NK-92 (cell line): ENCODE results near the gene SNAPC2.
"Not testable (repeated sequence)": the region's sequence is repeated elsewhere in the genome, so short reads cannot be mapped to it uniquely, and the experiment has no call there.

Experiments
- DNase-seq: peaks from one replicate; lab custom pipeline; 2025; ENCODE audit not compliant: unreplicated experiment; lab: John Stamatoyannopoulos, UW

Gene SNAPC2

DNA sequence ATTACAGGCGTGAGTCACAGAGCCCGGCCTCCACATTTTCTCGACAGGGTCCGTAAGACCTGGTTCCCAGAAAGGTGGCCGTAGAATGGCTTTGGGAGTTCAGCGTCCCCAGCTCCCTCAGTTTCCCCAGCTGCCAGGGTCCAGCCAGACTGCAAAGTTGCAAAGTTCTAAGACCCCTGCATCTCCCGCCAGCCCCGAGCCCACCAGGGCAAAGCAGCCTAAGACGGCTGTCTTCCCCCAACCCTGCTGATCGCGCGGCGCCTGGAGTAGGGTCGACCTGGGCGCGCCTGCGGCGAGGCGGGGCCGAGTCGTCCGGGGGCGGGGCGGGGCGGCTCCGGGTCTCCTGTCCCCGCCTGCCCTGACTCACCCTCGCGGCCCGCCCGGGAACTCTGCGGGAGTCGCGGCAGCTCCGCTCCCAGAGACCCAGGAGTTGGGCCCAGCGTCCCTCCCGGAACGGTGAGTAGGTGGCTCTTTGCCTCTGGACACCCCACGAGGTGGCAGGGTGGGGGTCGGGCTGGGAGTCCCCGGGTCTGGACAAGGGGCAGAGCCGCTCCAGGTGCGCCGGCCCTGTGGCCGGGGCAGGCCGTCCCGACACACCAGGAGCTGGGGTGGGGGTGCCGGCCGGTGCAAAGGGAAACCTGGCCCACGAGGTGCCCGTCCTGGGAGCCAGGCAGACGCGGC, 31.9 kb upstream of the SNAPC2 start, which contains the start of gene LRRC8E:
Gene LRRC8E, plus strand, starts transcription at position 366 of the 681 bp plus-strand sequence. CDS start 7,094 bp downstream, outside the sequence.
- DNase-seq = no peak

DNA sequence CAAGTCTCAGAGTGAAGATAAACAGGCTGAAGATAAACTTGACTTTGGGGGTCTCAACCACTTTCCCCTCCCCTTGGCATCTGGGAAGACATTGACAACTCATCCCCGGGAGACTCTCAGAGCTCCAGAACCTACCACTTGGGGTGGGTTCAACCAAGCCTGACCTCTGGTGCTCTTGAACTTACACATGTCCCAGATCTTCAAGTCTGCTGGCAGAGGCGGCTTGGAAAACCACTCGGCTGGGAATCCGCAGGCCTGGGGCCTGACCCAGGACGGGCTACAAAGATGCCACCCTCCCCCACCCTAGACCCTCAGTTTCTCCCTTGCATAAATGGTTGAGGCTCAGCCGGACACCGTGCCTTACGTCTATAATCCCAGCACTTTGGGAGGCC, 31.3 kb upstream of the SNAPC2 start:
- no peak for DNase-seq

DNA sequence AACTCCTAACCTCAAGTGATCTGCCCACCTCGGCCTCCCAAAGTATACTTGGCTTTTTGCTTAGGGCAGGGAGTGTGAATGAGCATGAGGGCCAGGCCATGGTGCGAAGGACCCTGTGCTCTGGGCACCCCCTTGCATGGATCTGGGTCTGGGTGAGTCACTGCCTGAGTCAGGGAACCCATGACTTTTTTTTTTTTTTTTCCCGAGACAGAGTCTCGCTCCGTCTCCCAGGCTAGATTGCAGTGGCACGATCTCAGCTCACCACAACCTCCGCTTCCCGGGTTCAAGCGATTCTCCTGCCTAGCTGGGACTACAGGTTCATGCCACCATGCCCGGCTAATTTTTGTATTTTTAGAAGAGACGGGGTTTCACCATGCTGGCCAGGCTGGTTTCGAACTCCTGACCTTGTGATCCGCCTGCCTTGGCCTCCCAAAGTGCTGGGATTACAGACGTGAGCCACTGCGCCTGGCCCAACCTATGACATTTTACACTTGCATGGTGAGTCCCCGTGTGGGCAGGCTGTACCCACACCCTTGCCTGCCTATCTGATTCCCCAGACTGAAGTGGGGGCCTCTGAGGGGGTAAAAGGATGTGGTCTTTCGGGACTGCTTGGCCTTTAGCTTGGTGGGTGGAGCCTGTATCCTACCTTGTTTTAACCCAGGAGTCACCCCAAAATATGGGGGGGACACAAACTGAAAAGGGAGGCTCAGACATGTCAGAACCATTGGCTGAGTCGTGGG, 26.6 kb upstream of the SNAPC2 start:
- DNase-seq = not testable (repeated sequence)

DNA sequence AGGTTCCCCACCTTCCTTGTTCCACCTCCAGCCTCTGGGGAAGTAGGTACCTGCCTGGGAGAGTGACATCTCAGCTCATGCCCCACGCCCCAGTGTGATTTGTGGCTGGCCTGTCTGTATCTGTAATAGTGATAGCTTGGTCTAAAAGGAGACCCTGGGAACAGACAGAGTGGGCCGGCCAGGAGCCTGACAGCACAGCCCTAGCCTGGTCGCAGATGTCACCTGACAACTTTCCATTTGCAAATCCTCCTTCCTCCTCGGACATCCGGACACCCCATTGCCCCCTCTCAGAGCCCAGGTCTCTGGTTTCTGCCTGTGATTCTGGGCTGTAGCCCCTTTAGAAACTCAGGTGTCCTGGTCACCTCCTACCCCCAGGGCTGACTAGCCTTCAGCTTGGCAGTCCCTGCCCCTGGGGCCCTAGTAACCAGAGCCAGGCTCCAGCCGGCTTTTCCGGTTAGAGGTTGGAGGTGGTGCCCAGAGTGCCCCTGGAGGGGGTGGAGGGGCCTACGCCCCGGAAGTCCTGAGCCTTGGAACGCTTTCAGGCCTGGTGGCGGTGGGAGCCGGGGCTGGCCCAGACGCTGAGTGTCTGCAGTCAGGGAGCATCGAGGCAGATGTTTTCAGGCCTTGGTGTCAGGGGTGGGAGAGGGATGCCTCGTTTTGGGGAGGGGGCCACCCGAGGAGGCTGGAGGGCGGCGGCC, 25.4 kb upstream of the SNAPC2 start:
- no peak for DNase-seq

DNA sequence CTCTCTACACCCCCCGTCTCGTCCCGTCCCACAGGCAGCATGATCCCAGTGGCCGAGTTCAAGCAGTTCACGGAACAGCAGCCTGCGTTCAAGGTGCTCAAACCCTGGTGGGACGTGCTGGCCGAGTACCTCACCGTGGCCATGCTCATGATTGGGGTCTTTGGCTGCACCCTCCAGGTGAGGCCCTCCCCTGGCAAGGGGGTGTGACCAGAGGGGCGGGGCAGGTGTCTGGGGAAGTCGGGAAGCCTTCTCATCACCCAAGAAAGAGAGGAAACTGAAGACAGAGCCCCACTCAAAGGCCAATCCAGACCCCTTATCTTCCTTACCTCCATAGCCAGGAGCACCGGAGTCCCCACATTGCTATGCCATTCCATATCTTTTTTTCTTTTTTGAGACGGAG, 24.6 kb upstream of the SNAPC2 start:
- DNase-seq = no peak

DNA sequence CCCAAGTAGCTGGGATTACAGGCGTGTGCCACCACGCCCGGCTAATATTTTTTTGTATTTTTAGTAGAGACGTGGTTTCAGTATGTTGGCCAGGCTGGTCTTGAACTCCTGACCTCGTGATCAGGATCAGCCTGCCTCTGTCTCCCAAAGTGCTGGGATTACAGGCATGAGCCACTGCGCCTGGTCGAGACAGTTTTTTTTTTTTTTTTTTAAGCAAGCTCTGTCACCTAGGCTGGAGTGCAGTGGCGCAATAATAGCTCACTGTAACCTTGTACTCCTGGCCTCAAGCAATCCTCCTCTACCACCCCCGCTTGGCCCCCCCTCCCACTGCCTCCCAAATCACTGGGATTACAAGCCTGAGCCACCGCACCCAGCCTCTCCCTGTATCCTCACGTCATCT, 22.8 kb upstream of the SNAPC2 start:
- DNase-seq = no peak

DNA sequence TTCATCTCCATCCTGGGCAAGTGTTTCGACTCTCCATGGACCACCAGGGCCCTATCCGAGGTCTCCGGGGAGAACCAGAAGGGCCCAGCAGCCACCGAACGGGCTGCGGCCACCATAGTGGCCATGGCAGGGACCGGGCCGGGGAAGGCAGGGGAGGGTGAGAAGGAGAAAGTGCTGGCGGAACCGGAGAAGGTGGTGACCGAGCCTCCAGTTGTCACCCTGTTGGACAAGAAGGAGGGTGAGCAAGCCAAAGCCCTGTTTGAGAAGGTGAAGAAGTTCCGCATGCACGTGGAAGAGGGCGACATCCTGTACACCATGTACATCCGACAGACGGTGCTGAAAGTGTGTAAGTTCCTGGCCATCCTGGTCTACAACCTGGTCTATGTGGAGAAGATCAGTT, 21.2 kb upstream of the SNAPC2 start:
- DNase-seq = no peak

DNA sequence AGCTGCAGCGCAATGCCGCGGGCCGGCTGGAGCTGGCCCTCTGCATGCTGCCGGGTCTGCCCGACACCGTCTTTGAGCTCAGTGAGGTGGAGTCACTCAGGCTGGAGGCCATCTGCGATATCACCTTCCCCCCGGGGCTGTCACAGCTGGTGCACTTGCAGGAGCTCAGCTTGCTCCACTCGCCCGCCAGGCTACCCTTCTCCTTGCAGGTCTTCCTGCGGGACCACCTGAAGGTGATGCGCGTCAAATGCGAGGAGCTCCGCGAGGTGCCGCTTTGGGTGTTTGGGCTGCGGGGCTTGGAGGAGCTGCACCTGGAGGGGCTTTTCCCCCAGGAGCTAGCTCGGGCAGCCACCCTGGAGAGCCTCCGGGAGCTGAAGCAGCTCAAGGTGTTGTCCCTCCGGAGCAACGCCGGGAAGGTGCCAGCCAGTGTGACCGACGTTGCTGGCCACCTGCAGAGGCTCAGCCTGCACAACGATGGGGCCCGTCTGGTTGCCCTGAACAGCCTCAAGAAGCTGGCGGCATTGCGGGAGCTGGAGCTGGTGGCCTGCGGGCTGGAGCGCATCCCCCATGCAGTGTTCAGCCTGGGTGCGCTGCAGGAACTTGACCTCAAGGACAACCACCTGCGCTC, 20.3 kb upstream of the SNAPC2 start:
- no peak for DNase-seq

DNA sequence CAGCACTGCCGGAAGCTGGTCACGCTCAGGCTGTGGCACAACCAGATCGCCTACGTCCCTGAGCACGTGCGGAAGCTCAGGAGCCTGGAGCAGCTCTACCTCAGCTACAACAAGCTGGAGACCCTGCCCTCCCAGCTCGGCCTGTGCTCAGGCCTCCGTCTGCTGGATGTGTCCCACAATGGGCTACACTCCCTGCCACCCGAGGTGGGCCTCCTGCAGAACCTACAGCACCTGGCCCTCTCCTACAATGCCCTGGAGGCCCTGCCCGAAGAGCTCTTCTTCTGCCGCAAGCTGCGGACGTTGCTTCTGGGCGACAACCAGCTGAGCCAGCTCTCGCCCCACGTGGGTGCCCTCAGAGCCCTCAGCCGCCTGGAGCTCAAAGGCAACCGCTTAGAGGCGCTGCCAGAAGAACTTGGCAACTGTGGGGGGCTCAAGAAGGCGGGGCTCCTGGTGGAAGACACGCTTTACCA, 19.7 kb upstream of the SNAPC2 start:
- no peak for DNase-seq

DNA sequence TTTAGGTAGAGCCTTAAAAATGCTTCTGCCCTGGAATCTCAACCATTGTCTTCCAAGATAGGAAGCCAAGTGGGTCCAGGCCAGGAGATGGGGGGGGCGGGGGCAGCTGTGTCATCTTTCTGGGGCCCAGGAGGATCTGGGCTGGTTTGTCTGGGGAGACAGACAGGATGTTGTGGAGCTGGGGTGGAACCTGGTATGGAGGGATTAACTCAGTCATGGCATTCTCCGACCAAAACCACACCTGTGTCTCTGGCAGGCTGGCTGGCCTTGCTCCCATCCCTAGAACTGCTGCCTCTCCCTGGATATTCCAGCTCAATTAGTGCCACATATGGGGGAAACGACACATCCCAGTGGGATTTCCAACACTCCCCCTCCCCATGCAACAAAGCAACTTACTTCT, 19.2 kb upstream of the SNAPC2 start:
- no peak for DNase-seq

DNA sequence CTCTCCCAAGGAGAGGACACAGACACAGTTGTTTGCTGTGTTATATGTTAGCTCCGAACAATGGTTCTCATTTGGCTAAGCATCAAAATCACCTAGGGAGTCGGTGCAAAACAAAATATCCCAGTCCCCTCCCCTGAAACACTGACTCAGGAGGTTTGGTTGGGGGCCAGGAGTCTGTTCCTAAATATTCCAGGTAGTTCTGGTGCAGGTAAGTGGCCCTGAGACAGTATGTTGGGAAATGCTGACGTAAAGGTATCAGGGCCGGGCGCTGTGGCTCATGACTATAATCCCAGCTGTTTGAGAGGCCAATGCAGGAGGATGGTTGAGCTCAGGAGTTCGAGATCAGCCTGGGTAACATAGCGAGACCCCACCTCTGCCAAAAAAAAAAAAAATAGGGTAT, 18.8 kb upstream of the SNAPC2 start:
- no peak for DNase-seq

DNA sequence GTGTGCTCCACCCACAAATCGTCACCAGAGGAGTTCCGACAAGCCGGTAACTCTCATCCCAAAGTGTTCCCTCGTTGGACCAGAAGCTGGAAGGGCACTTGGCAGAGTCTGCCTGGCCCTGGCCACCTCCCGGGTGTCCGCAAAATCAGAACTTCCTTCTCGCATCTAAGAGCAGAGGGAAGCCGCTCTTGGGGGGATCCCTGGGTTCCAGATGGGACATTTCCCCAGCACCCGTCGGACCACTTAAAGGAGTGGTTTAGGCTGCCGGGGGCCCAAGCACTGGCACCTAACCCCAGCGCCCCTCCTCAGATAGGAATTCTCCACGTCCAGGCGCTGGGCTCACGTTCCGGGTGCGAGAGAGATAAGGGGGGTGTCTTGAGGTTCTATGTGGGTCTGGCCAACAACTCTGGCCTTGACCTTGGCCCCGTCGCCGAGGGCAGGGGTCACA, 17.3 kb upstream of the SNAPC2 start:
- DNase-seq = no peak

DNA sequence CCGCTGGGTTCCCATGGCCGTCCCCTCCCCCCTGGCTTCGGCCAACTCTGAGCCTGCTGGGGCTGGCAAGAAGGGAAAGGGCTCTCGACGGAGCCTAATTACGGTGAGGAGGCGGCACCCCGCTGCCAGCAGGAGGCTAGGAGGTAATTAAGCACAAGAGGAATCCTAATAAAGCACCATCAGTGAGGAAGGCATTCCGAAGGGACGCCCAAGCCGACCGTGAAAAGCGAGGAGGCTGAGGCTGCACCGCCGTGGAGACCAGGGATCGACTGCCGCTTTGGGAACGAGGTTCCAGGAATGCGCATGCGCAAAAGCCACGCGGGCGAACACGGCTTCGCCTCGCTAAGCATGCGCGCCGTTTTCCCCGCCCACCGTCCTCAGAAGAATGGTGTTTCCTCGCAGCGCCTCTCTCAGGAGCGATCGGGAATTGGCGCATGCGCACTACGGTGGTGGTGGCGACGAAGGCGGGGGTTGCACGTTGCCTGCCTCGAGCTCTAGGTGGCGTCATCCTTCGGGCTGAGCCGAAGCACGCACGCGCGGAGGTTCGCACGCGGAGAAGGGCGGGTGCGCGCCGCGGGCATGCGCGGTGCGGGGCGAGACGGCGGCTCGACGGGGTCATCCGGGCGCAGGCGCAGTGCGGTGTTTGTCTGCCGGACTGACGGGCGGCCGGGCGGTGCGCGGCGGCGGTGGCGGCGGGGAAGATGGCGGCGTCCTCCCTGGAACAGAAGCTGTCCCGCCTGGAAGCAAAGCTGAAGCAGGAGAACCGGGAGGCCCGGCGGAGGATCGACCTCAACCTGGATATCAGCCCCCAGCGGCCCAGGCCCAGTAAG, 16.7 kb upstream of the SNAPC2 start, which contains the start of gene MAP2K7:
Gene MAP2K7, plus strand, starts transcription at position 634 of the 830 bp plus-strand sequence. Its CDS starts 68 bp downstream, at position 702.
- peak; percentile 100 for DNase-seq

DNA sequence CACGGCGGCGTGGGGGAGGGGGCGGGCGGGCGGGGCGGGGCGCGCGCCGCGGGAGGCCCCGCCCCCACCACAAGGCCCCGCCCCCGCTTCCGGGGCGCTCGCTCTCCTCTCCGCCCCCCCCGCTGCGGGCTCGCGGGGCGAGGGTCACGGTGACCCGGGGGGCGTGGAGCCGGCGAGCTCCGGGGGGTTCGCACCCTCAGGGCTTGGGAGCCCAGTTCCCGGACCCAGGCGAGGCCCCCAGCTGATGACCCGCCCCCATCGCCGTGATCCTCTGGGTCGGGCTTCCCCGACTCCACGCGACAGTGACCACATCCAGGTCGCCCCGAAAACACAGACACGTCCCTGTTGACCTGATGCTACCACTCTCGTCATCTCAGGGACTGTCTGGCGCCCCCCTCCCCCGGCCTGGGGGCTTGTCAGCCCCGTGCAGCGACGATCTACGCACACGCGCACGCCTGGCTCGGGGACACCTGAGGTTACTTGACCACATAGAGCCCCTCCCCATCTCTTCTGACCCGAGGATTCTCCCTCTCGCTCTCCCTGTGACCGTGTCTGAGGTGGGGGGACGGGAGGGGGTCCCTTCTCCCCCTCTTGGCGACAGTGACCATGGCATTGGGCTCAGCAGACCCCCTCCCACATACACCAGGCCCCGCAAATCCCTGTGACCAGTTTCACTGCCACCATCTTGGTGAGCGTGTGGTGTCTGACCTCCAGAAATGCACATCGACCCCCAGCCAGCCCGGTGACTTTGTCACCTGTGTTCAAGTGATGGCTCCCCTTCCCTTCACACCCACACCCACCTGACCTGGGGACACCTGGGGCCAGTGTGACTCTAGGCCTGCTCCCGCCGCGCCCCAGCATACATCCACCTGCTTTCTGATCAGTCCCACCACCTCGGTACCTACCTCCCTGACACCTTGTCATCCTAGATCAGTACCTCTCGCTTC, 15.8 kb upstream of the SNAPC2 start:
- DNase-seq = no peak

DNA sequence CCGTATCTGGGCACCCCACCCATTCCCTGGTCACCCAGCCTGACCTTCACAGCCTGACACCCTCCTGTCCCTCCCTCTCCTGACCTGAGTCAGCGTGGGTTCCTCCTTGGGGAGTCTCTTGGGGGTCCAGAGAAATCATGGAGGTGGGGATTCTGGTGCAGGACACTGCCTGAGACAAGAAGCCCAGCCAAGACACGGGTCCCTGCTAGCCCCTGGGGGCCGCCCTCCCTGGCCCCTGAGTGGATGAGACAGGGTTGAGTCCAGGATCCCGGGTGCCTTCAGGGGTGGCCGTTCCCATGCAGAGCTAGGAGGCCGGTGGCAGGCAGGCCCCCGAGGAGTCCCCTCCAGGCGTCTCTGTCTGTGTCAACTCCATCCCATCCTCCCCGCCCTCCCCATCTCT, 14.9 kb upstream of the SNAPC2 start:
- no peak for DNase-seq

DNA sequence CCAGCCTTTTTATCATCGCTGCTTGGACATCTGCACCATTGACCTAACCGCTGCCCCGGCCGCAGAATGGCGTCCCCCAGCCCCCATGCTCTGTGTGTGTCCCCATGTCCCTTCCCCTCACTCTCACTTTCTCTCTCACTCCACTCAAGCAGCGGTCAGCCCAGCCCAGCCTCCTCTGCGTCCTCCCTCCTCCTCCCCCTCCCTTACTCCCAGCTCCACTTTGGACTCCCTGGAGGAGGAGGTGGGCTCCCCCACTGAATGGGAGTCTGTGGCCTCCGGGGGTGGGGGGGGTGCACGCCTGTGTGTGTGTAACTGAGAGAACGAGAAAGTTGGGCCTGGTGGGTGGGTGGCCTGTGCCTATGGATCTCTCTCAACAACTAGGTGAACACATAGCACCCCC, 14.3 kb upstream of the SNAPC2 start:
- DNase-seq = no peak

DNA sequence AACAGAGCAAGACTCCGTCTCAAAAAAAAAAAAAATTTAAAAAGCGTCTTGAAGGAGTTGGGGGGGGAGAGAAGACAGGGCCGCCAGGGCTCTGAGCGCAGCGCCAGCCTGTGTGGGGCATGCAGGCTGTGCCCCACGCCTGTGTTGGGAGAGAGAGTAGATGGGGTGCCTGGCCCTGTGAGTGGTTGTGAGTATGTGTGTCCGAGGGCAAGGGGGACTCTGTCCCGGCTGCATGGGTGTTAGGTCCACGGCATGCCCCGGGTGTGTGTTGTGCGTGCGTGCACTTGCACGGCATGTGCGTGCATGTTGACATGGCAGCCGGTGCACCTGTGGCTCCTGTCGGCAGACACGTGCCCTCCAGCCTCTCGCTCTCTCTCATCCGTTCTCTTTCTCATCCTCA, 13.0 kb upstream of the SNAPC2 start:
- no peak for DNase-seq

DNA sequence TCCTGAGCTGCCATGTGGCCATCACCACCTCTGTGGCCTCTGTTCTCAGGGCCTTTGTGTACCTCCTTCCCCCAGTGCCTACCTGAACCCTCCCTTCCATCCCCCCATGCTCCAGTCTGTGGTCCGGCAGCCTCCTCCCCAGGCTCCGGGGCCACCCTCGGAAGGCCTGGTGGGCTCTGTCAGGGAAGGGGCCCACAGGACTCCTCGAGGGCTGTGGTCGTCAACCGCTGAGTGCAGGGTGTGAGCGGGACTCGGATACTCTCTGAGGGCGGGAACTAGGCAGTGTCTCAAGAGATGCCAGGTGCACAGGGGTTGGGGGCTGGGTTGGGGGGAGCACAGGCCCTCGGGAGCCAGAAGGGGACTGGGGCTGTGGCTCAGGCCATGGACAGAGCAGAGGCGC, 12.6 kb upstream of the SNAPC2 start:
- DNase-seq = no peak

DNA sequence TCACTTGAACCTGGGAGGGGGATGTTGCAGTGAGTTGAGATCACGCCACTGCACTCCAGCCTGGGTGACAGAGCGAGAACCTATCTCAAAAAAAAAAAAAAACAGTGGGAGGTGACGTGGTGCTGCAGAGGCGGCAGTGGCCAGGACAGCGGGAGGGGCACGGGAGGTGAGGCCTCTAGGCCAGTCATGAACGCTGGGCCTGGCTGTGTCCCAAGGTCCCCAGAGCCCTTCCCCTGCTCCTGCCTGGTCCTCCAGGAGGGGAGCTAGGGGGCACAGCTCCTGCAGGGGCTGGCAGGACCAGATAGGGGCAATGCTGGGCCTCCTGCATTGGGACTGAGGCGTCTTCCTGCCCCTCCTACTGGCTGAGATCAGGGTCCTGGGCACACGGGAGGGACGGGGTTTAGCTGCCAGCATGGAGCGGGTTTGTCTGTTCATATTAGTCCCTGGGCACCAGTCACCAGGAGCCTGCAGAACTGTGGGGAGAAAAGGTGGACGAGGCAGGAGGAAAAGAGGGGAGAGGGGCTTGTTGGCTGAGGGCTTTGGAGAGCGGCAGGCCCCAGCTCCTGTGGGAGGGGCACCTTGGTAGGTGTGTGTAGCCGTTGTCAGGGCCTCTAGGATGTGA, 11.9 kb upstream of the SNAPC2 start:
- no peak for DNase-seq
